Activated CD4-positive, alpha-beta T cell treated with anti-CD3 and anti-CD28 coated beads, Interleukin-2, amount 50 U/mL, for 1 hour (primary cell): ENCODE results near the gene CAPN11.
"Not testable (repeated sequence)": the region's sequence is repeated elsewhere in the genome, so short reads cannot be mapped to it uniquely, and the experiment has no call there.

ENCODE experiments used
- DNase-seq: peaks from one replicate; pipeline ENCODE4 v3.0.0-alpha.2; 2020

CAPN11 gene

GRCh38 chr6:44157152-44157521, 1.5 kb upstream of the CAPN11 start:
- DNase-seq, result no peak

GRCh38 chr6:44161997-44162338, 3.3 kb downstream of the CAPN11 start:
- DNase-seq, result no peak

- DNase-seq, result no peak
These were observed 4.4 kb downstream of the CAPN11 start for GRCh38 chr6:44162876-44163625.

- DNase-seq, result no peak
These were observed 7.5 kb downstream of the CAPN11 start for GRCh38 chr6:44166116-44166515.

- DNase-seq, result no peak
These were observed 8.1 kb downstream of the CAPN11 start for GRCh38 chr6:44166591-44167184.

GRCh38 chr6:44167567-44167966, 8.9 kb downstream of the CAPN11 start:
- DNase-seq, result no peak

- no peak for DNase-seq
These were observed 10.5 kb downstream of the CAPN11 start for GRCh38 chr6:44169154-44169553.

- no peak for DNase-seq
These were observed 11.4 kb downstream of the CAPN11 start for GRCh38 chr6:44169886-44170570.

GRCh38 chr6:44171899-44172546, 13.4 kb downstream of the CAPN11 start:
- no peak for DNase-seq

- peak; percentile 79 for DNase-seq
These were observed 14.3 kb downstream of the CAPN11 start for GRCh38 chr6:44172731-44173500.

- no peak for DNase-seq
These were observed 17.6 kb downstream of the CAPN11 start for GRCh38 chr6:44176130-44176761.

GRCh38 chr6:44176762-44177509, 18.3 kb downstream of the CAPN11 start:
- DNase-seq, result no peak

- no peak for DNase-seq
These were observed 19.2 kb downstream of the CAPN11 start for GRCh38 chr6:44177691-44178423.

GRCh38 chr6:44178424-44179071, 19.9 kb downstream of the CAPN11 start:
- DNase-seq, result no peak

- DNase-seq, result no peak
These were observed 20.5 kb downstream of the CAPN11 start for GRCh38 chr6:44179072-44179536.

- no peak for DNase-seq
These were observed 21.0 kb downstream of the CAPN11 start for GRCh38 chr6:44179648-44180047.

GRCh38 chr6:44180406-44180805, 21.8 kb downstream of the CAPN11 start:
- DNase-seq, result no peak

GRCh38 chr6:44180886-44181285, 22.3 kb downstream of the CAPN11 start:
- DNase-seq, result no peak

- not testable (repeated sequence) for DNase-seq
These were observed 23.2 kb downstream of the CAPN11 start for GRCh38 chr6:44181784-44182183.

- DNase-seq, result no peak
These were observed 24.3 kb downstream of the CAPN11 start for GRCh38 chr6:44182911-44183390.
